SK-N-SH (cell line): ENCODE results near the gene CSRP1. TPM values are rescaled to one million over a fixed set of nuclear protein-coding genes. Genes with fewer than 3 reads are reported as not detected.
A peak's percentile ranks its signal among the peaks of the same experiment; 100 is the strongest.

Experiments used
- CTCF ChIA-PET: fragments of 300-600, 350-600 bp; formaldehyde crosslinking; extraction: SDS; loops from one replicate; lab custom pipeline; 2021; lab: Yijun Ruan, JAX
- POLR2A ChIA-PET: fragments of 350-600 bp; sonication (Branson Sonifier 250); formaldehyde crosslinking; extraction: SDS; loops from one replicate; lab custom pipeline; 2020; ENCODE audit warnings: antibody characterized with exemption, inconsistent platforms; lab: Yijun Ruan, JAX
- DNase-seq: peaks from one replicate; pipeline ENCODE4 v3.0.0; 2012
- H2AFZ ChIP-seq: fragments of 200-600 bp; sonication (generic); 2 replicates; pipeline ENCODE4 v1.8.1; 2016; ENCODE audit warnings: antibody characterized with exemption, mild to moderate bottlenecking, low read depth
- H3F3A ChIP-seq: fragments of 200-600 bp; sonication (generic); replicated peaks from 2 replicates; pipeline ENCODE3; 2016; ENCODE audit warnings: antibody characterized with exemption, mild to moderate bottlenecking; ENCODE audit not compliant: insufficient read depth
- H3K27ac ChIP-seq, 2 experiments: fragments of 200-500 bp in 1 of 2; fragments of 200-600 bp in 1 of 2; sonication (Bioruptor generic) in 1 of 2; sonication (generic), shearing (Covaris generic) in 1 of 2; 2 replicates each; pipeline versions ENCODE4 v1.5.1 to v1.6.1; 2014 to 2016; ENCODE audit warnings: low read depth in 2 of 2, inconsistent platforms in 1 of 2, low read length in 1 of 2, mild to moderate bottlenecking in 1 of 2, mixed read lengths in 1 of 2
- H3K27me3 ChIP-seq: fragments of 200-600 bp; sonication (generic), shearing (Covaris generic); 2 replicates; pipeline ENCODE4 v1.6.1; 2016; ENCODE audit warnings: mixed run types; ENCODE audit not compliant: insufficient read depth
- H3K36me3 ChIP-seq, 2 experiments: fragments of 200-500 bp in 1 of 2; fragments of 200-600 bp in 1 of 2; sonication (Bioruptor generic) in 1 of 2; sonication (generic) in 1 of 2; replicated peaks in 1 of 2; 2 replicates each; pipeline versions ENCODE3 to v1.5.1; 2014 to 2016; ENCODE audit warnings: low read length in 1 of 2, mild to moderate bottlenecking in 1 of 2; ENCODE audit not compliant: insufficient read depth in 2 of 2, control insufficient read depth in 1 of 2
- H3K4me1 ChIP-seq, 2 experiments: fragments of 200-500 bp in 1 of 2; fragments of 200-600 bp in 1 of 2; sonication (Bioruptor generic) in 1 of 2; sonication (generic), shearing (Covaris generic) in 1 of 2; 2 replicates each; pipeline versions ENCODE4 v1.5.1 to v1.6.1; 2014 to 2016; ENCODE audit warnings: low read depth in 1 of 2, low read length in 1 of 2, mixed run types in 1 of 2; ENCODE audit not compliant: insufficient read depth in 2 of 2, control insufficient read depth in 1 of 2
- H3K4me2 ChIP-seq: fragments of 200-600 bp; sonication (generic), shearing (Covaris generic); 2 replicates; pipeline ENCODE4 v1.6.1; 2017; ENCODE audit warnings: mixed run types
- H3K4me3 ChIP-seq, 2 experiments: fragments of 200-500 bp in 1 of 2; fragments of 200-600 bp in 1 of 2; sonication (Bioruptor generic) in 1 of 2; sonication (generic), shearing (Covaris generic) in 1 of 2; 2 replicates each; pipeline versions ENCODE4 v1.5.1 to v1.8.1; 2014 to 2016; ENCODE audit warnings: low read depth in 2 of 2, inconsistent platforms in 1 of 2, low read length in 1 of 2, mild to moderate bottlenecking in 1 of 2, mixed read lengths in 1 of 2, moderate library complexity in 1 of 2
- H3K79me2 ChIP-seq: fragments of 200-600 bp; sonication (generic); 2 replicates; pipeline ENCODE4 v1.8.1; 2017; ENCODE audit warnings: mild to moderate bottlenecking; ENCODE audit not compliant: insufficient read depth
- H3K9ac ChIP-seq: fragments of 200-600 bp; sonication (generic); 2 replicates; pipeline ENCODE4 v1.6.1; 2017; ENCODE audit warnings: mixed run types
- H3K9me2 ChIP-seq: fragments of 200-600 bp; sonication (generic); 2 replicates; pipeline ENCODE4 v1.6.1; 2017; ENCODE audit warnings: mixed run types
- H3K9me3 ChIP-seq: fragments of 200-600 bp; sonication (generic); 2 replicates; pipeline ENCODE4 v1.6.1; 2017; ENCODE audit warnings: mixed run types, mild to moderate bottlenecking, moderate library complexity
- H4K20me1 ChIP-seq: fragments of 200-600 bp; sonication (generic); 2 replicates; pipeline ENCODE4 v1.6.1; 2017; ENCODE audit warnings: mild to moderate bottlenecking, mixed run types; ENCODE audit not compliant: insufficient read depth
- CHD2 ChIP-seq: fragments of 150-350 bp; IDR thresholded peaks from 2 replicates; pipeline ENCODE4 v1.6.1; 2018; ENCODE audit warnings: low read length; ENCODE audit not compliant: partially characterized antibody
- ELF1 ChIP-seq: IDR thresholded peaks from 2 replicates; pipeline ENCODE4 v1.4.0; 2012
- EP300 ChIP-seq, 2 experiments: IDR thresholded peaks; 2 replicates each; pipeline versions ENCODE4 v1.4.0 to v1.6.1; 2012; ENCODE audit warnings: borderline replicate concordance in 1 of 2, low read depth in 1 of 2, low read length in 1 of 2
- EZH2phosphoT487 ChIP-seq: fragments of 200-600 bp; sonication (generic); IDR thresholded peaks from 2 replicates; pipeline ENCODE4 v1.6.1; 2017; ENCODE audit warnings: low read depth, mixed run types, mild to moderate bottlenecking, antibody characterized with exemption, moderate library complexity, borderline replicate concordance
- IRF3 ChIP-seq: fragments of 150-350 bp; IDR thresholded peaks from 2 replicates; pipeline ENCODE4 v1.6.1; 2016; ENCODE audit warnings: mild to moderate bottlenecking, low read depth, low read length
- JUND ChIP-seq: IDR thresholded peaks from 2 replicates; pipeline ENCODE4 v1.4.0; 2012
- MAX ChIP-seq: IDR thresholded peaks from 2 replicates; pipeline ENCODE4 v1.4.0; 2012; ENCODE audit warnings: low read depth
- MEF2A ChIP-seq: IDR thresholded peaks from 2 replicates; pipeline ENCODE4 v1.4.0; 2012; ENCODE audit warnings: low read depth, borderline replicate concordance
- MXI1 ChIP-seq: IDR thresholded peaks from 2 replicates; pipeline ENCODE4 v1.6.1; 2012; ENCODE audit warnings: mild to moderate bottlenecking, low read depth, low read length, improper control_type of control experiment
- PBX3 ChIP-seq: IDR thresholded peaks from 2 replicates; pipeline ENCODE4; 2012
- RFX5 ChIP-seq: IDR thresholded peaks from 2 replicates; pipeline ENCODE4 v1.6.1; 2012; ENCODE audit warnings: mild to moderate bottlenecking, improper control_type of control experiment, low read length
- SIN3A ChIP-seq: IDR thresholded peaks from 2 replicates; pipeline ENCODE4 v1.6.1; 2012; ENCODE audit warnings: low read depth, mild to moderate bottlenecking, low read length, moderate library complexity, borderline replicate concordance
- TAF1 ChIP-seq: IDR thresholded peaks from 2 replicates; pipeline ENCODE4 v1.6.1; 2012; ENCODE audit warnings: low read depth, mild to moderate bottlenecking, low read length, moderate library complexity, borderline replicate concordance
- TCF12 ChIP-seq: IDR thresholded peaks from 2 replicates; pipeline ENCODE4 v1.4.0; 2012
- TEAD4 ChIP-seq: IDR thresholded peaks from 2 replicates; pipeline ENCODE4 v1.4.0; 2012; ENCODE audit warnings: mild to moderate bottlenecking, borderline replicate concordance; ENCODE audit not compliant: insufficient read depth
- USF1 ChIP-seq: IDR thresholded peaks from 2 replicates; pipeline ENCODE4 v1.4.0; 2012; ENCODE audit warnings: low read depth, borderline replicate concordance
- USF2 ChIP-seq: fragments of 150-350 bp; IDR thresholded peaks from 2 replicates; pipeline ENCODE4 v1.6.1; 2017; ENCODE audit warnings: antibody characterized with exemption, low read length, low read depth, borderline replicate concordance
- YY1 ChIP-seq: IDR thresholded peaks from 2 replicates; pipeline ENCODE4 v1.4.0; 2012; ENCODE audit warnings: low read depth, mild to moderate bottlenecking
- WGBS: methylation state at CpG from one replicate; pipeline ENCODE4 v1.1.6; 2017; ENCODE audit warnings: low lambda C conversion rate; 5-methylcytosine and 5-hydroxymethylcytosine counted together
- polyA plus RNA-seq, 3 experiments: library from polyadenylated mRNA; depleted of rRNA; stranded (reverse); fragments of >200 nt; gene quantifications; 2 replicates each; pipeline ENCODE4 v1.2.3, GENCODE V29; 2012

Gene CSRP1
- polyA plus RNA-seq, 1 of the 3 experiments (the other 2 are of a cell fraction): 373 TPM

- no peak for TF ChIP-seq IRF3
- TF ChIP-seq USF1: no peak
- TF ChIP-seq MXI1: no peak
- Histone ChIP-seq H2AFZ (no peak overlapping the region), H3K4me2 (peak overlapping the region; percentile 93), H3K9ac (peak overlapping the region; percentile 50; the same call in 1 of the 2 replicates), H3K27ac (peak overlapping the region; percentile 16 to 94; a peak in 3 of 4 replicates), H3K4me3 (no peak overlapping the region), H3K36me3 (no peaks in the 10 kb centered on the region), H3K4me1 (peaks cover 31 to 37% of the 10 kb centered on the region in 2 experiments), H3K9me3 (no peaks in the 10 kb centered on the region), H3K9me2 (no peaks in the 10 kb centered on the region), H4K20me1 (no peaks in the 10 kb centered on the region; the same call in 1 of the 2 replicates), H3F3A (peaks cover 55% of the 10 kb centered on the region), H3K79me2 (peaks cover 35% of the 10 kb centered on the region), H3K27me3 (no peaks in the 10 kb centered on the region)
- CTCF ChIA-PET: interaction anchor here (2.4 to 14.0 kb wide), 6 partner anchors 23 to 257 kb away, joined by 8 to 196 read pairs (median 71); no protein-coding TSS in a partner anchor
- DNase-seq: no peak
- WGBS: 79% methylated on average over 5 of the region's 6 CpGs
- POLR2A ChIA-PET: interaction anchor here (1.3 kb wide), 1 partner anchor 168 kb away, joined by 3 read pairs; no protein-coding TSS in a partner anchor
These were observed 29.0 kb upstream of the CSRP1 start for GRCh38 chr1:201535919-201536245.

GRCh38 chr1:201535046-201535918 is 28.4 kb upstream of the CSRP1 start:
- H3K9me2 ChIP-seq: no peaks in the 10 kb centered on the region
- no peaks in the 10 kb centered on the region for H3K27me3 ChIP-seq
- H3K9me3 ChIP-seq: no peaks in the 10 kb centered on the region
- WGBS: 38% methylated on average over 6 of the region's 6 CpGs
- H3F3A ChIP-seq: peaks cover 50% of the 10 kb centered on the region
- no peak for DNase-seq
- H3K4me2 ChIP-seq: peak overlapping the region; percentile 93; the same call in 1 of the 2 replicates
- peaks cover 29% of the 10 kb centered on the region for H3K79me2 ChIP-seq
- peak overlapping the region; percentile 50; the same call in 1 of the 2 replicates for H3K9ac ChIP-seq
- ChIA-PET CTCF (interaction anchor here (1.0 to 14.0 kb wide), 8 partner anchors 22 to 343 kb away, joined by 3 to 196 read pairs (median 11); no protein-coding TSS in a partner anchor), POLR2A (interaction anchor here (1.3 kb wide), 1 partner anchor 168 kb away, joined by 3 read pairs; no protein-coding TSS in a partner anchor)
- H3K27ac ChIP-seq: peak overlapping the region; percentile 51 to 94
- H3K36me3 ChIP-seq: no peaks in the 10 kb centered on the region
- peaks cover 28 to 42% of the 10 kb centered on the region in 2 experiments for H3K4me1 ChIP-seq
- H3K4me3 ChIP-seq: peak overlapping the region in 1 of 2 experiments; percentile 24; a peak in 1 of 4 replicates
- TF ChIP-seq MAX (0 out of 2 replicates have a peak, but pooled peaks have one; percentile 49), YY1 (no peak), MEF2A (no peak), EP300 (IDR thresholded peaks at IDR 0.05; ENCODE audit: borderline replicate concordance in 1 of 2, low read depth in 1 of 2, low read length in 1 of 2) (no peak), JUND (no peak), PBX3 (peak; percentile 74), RFX5 (no peak), CHD2 (no peak), USF2 (no peak), ELF1 (peak; percentile 45; the same call in 1 of the 2 replicates), TCF12 (no peak), USF1 (no peak), TEAD4 (no peak), IRF3 (no peak), SIN3A (0 out of 2 replicates have a peak, but pooled peaks have one; percentile 29), TAF1 (no peak), EZH2phosphoT487 (no peak)
- peak overlapping the region; percentile 80 for H2AFZ ChIP-seq
- H4K20me1 ChIP-seq: no peaks in the 10 kb centered on the region; the same call in 1 of the 2 replicates
